Esophagus squamous epithelium (tissue), 5 donors: ENCODE data around the gene SUPT3H. TPM values are rescaled to one million over a fixed set of nuclear protein-coding genes. Genes with fewer than 3 reads are reported as not detected.

ENCODE experiments used
- DNase-seq: peaks from one replicate; lab custom pipeline; 2025; lab: John Stamatoyannopoulos, UW
- H3K27ac ChIP-seq, 4 donors: fragments of 200-600 bp; sonication (generic); one replicate each; pipeline ENCODE4 v1.5.1; 2016 to 2019; ENCODE audit warnings: mild to moderate bottlenecking in 1 of 4
- H3K27me3 ChIP-seq, 4 donors: fragments of 200-600 bp; sonication (generic); 1 replicate in 3 of 4; 2 replicates in 1 of 4; pipeline versions ENCODE4 v1.5.1 to v1.6.0; 2017 to 2021; ENCODE audit warnings: antibody characterized with exemption in 1 of 4
- H3K36me3 ChIP-seq, 3 donors: fragments of 200-600 bp; sonication (generic); one replicate each; pipeline ENCODE4 v1.5.1; 2016 to 2019
- H3K4me1 ChIP-seq, 3 donors: fragments of 200-600 bp; sonication (generic); one replicate each; pipeline ENCODE4 v1.5.1; 2017 to 2019
- H3K4me3 ChIP-seq, 4 donors: fragments of 200-600 bp; sonication (generic); 1 replicate in 3 of 4; 2 replicates in 1 of 4; pipeline ENCODE4 v1.5.1; 2016 to 2019; ENCODE audit warnings: mild to moderate bottlenecking in 2 of 4, moderate library complexity in 1 of 4
- H3K9me3 ChIP-seq, 3 donors: fragments of 200-600 bp; sonication (generic); one replicate each; pipeline ENCODE4 v1.5.1; 2016 to 2019
- CTCF ChIP-seq, 6 experiments: fragments of 450-650 bp in 4 of 6; fragments of 200-600 bp in 2 of 6; sonication (generic) in 2 of 6; IDR thresholded peaks; one replicate each; pipeline ENCODE4 v1.5.1; 2016 to 2019; ENCODE audit warnings: antibody characterized with exemption in 6 of 6, mild to moderate bottlenecking in 4 of 6, moderate library complexity in 4 of 6
- POLR2A ChIP-seq, 4 donors: fragments of 450-650 bp; IDR thresholded peaks; one replicate each; pipeline ENCODE4 v1.6.1; 2017; ENCODE audit warnings: antibody characterized with exemption in 4 of 4, mild to moderate bottlenecking in 4 of 4, moderate library complexity in 3 of 4
- WGBS, 2 donors: methylation state at CpG; one replicate each; pipeline ENCODE4 v1.1.5; 2018; 5-methylcytosine and 5-hydroxymethylcytosine counted together
- intact Hi-C: fragments of 100-400 bp; cut with DNase I; formaldehyde crosslinking; loops from one replicate; pipeline ENCODE4 v1.15.0; 2022
- small RNA-seq, 4 donors: library from RNA; depleted of rRNA; stranded (forward); fragments of <200 nt; gene quantifications; one replicate each; pipeline ENCODE3, GENCODE V24; 2016
- total RNA-seq, 4 donors: library from RNA; depleted of rRNA; stranded (reverse); fragments of >200 nt; gene quantifications; one replicate each; pipeline ENCODE4 v1.1.0, GENCODE V29; 2016
- donor health status: DM: yes; HTN: yes; CAD: no.

SUPT3H gene
- total RNA-seq, 4 donors from 2014 or later: 3.6 to 10.9 (median 5.3) TPM

- Histone ChIP-seq H3K4me3 (no peak overlapping the region), H3K4me1 (no peaks in the 10 kb centered on the region), H3K36me3 (no peaks in the 10 kb centered on the region), H3K9me3 (no peaks in the 10 kb centered on the region), H3K27me3 (no peaks in the 10 kb centered on the region), H3K27ac (no peak overlapping the region)
- TF ChIP-seq POLR2A (IDR thresholded peaks at IDR 0.05) (no peak), CTCF (IDR thresholded peaks at IDR 0.05) (no peak)
- 86 to 94% methylated on average over 2 to 6 of the region's 7 CpGs for WGBS, 2 donors
- intact Hi-C loops: no loop called here
- no peak for DNase-seq
Observed at GRCh38 chr6:44780161-44780560, 597.6 kb downstream of the SUPT3H start.

- no peak overlapping the region for H3K27ac ChIP-seq
- no peak overlapping the region for H3K4me3 ChIP-seq
- H3K27me3 ChIP-seq: no peaks in the 10 kb centered on the region
- H3K9me3 ChIP-seq: no peaks in the 10 kb centered on the region
- no peaks in the 10 kb centered on the region for H3K4me1 ChIP-seq
- no peak for DNase-seq
- no peaks in the 10 kb centered on the region for H3K36me3 ChIP-seq
- intact Hi-C loops: no loop called here
- 61 to 72% methylated on average over 6 to 8 of the region's 8 CpGs for WGBS, 2 donors
- TF ChIP-seq CTCF (IDR thresholded peaks at IDR 0.05) (no peak), POLR2A (IDR thresholded peaks at IDR 0.05) (no peak)
Observed at GRCh38 chr6:44779130-44779826, 598.5 kb downstream of the SUPT3H start.

Small RNA genes within 50 kb of the gene (small RNA-seq; reads per million reads assigned to genes)
- 0 to 0.07 (median 0) reads per million in 4 donors for gene MIR586

Other genes starting within 250 kb of the SUPT3H start
- gene RUNX2, start 49.6 kb downstream of the SUPT3H start, total RNA-seq: 1 to 10 TPM; 1.4 to 3.6 (median 2.3) TPM